ENCODE measurements around the gene DDI2.
A peak's percentile ranks its signal among the peaks of the same experiment; 100 is the strongest.

Gene DDI2

GRCh38 chr1:15620902-15621682, 3.8 kb downstream of the DDI2 start:
- TF ChIP-seq CTCF (conservative IDR thresholded peaks at IDR 0.05; ENCODE audit: low read depth, low read length) = no peak
- DNase-seq (ENCODE audit: low read depth) = no peak
- H3K4me3 ChIP-seq (ENCODE audit: low read depth, low read length) = no peak overlapping the region

DNA sequence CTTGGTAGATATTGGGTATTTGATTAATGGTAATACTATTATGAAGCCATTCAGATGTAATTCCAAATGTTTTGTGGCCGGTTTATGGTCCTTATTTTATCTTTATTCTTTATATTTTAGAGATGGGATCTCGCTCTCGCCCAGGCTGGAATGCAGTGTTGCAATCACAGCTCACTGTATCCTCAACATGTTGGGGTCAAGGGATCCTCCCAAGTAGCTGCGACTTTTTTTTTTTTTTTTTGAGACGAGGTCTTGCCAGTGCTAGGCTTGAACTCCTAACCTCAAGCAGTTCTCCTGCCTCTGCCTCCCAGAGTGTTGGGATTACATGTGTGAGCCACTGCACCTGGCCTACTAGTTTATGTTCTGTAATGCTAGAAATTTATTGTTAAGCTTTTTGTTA, 4.7 kb downstream of the DDI2 start:
- TF ChIP-seq CTCF (conservative IDR thresholded peaks at IDR 0.05; ENCODE audit: low read depth, low read length) = no peak
- peak; percentile 57 for DNase-seq (ENCODE audit: low read depth)

DNA sequence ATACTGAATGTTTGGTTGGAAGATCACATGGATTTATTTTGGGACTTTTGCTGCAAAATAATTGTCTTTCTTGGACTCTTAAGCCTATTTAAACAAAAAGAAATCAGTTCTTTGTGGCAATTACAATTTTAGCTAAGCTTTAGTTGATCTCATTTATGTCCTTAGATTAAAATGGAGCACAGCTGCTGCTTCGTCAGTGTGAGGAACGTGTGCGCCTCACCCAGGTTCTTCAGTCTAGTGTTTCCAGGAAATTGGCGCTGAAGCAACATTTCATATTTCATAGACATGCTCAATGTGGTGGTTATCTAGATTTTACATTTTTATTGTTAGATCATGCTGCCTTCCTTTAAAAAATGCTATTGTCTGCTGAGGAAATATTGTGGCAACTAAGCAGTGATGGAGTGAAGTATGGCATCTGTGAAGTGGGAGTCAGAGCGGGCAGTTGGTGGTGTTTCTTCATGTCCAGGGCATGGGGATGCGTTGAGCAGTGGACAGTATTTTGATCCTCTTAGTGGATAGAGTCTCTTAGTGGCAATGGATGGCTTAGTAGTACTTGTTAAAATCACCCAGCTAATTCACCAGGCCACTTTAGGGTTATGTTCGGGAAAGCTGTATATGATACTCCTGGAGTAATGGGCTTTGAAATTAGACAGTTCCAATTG, 5.6 kb downstream of the DDI2 start:
- no peak for TF ChIP-seq CTCF (conservative IDR thresholded peaks at IDR 0.05; ENCODE audit: low read depth, low read length)
- H3K4me3 ChIP-seq (ENCODE audit: low read depth, low read length) = no peak overlapping the region
- DNase-seq (ENCODE audit: low read depth) = no peak

More for the DNA sequence above, 4.7 kb downstream of the DDI2 start:
- H3K4me3 ChIP-seq (ENCODE audit: low read depth, low read length) = no peak overlapping the region

- no peak for DNase-seq (ENCODE audit: low read depth)
- TF ChIP-seq CTCF (conservative IDR thresholded peaks at IDR 0.05; ENCODE audit: low read depth, low read length) = no peak
Measured at GRCh38 chr1:15623435-15623834, 6.2 kb downstream of the DDI2 start.

DNA sequence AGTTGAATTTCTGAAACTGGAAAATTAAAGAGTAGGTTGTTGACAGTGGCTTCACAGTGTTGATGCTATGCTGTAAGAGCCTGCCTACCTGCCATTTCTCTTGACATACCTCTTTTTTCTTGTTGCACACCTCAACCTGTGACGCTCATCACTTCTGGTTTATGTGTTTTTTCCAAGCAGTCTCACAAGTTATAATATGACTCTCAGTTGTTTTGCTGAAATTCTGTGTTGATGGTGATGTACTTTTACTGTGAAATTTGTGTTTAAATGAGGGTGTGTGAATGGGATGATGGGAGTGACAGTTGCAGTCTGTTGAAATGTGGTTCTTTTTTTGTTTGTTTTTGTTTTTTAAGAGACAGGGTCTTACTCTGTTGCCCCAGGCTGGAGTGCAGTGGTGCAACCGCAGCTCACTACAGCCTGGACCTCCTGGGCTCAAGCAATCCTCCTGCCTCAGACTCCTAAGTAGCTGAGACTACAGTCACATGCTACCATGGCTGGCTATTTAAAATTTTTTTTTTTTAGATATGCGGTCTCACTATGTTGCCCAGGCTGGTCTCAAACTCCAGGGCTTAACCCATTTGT, 7.0 kb downstream of the DDI2 start:
- no peak overlapping the region for H3K4me3 ChIP-seq (ENCODE audit: low read depth, low read length)
- TF ChIP-seq CTCF (conservative IDR thresholded peaks at IDR 0.05; ENCODE audit: low read depth, low read length) = no peak
- no peak for DNase-seq (ENCODE audit: low read depth)

More at GRCh38 chr1:15623435-15623834, 6.2 kb downstream of the DDI2 start:
- H3K4me3 ChIP-seq (ENCODE audit: low read depth, low read length) = no peak overlapping the region

DNA sequence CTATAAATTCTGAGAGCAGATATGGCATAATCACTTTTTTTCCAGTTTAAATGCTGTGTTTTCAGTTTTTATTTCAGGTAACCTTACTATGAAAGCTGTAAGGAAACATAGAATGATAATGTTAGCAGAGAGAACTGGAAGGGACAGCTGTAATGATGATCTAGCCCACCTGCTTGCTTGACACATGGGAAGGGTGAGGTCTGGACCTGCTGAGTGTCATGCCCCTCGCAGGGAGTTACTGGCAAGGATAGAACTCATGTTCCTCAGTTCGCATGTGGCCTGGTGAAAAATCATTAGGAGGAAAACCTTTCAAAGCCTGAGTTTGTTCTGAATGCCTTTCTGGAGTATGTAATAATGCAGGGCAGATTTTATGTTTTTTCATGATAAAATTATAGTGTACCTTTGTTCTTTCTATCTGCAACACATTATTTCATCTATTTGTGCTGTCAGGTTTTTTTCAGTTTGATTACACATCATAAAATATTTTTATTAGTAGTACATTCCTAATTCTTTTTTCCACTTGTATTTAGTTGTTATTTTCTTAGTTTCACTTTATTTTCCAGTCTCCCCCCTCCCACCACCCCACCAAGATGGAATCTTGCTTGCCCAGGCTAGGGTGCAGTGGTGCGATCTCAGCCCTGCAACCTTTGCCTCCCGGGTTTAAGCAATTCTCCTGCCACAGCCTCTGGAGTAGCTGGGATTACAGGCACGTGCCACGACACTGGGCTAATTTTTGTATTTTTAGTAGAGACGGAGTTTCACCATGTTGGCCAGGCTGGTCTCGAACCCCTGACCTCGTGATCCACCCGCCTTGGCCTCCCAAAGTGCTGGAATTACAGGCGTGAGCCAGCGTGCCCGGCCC, 8.0 kb downstream of the DDI2 start:
- DNase-seq (ENCODE audit: low read depth) = peak; percentile 39
- TF ChIP-seq CTCF (conservative IDR thresholded peaks at IDR 0.05; ENCODE audit: low read depth, low read length) = no peak
- H3K4me3 ChIP-seq (ENCODE audit: low read depth, low read length) = no peak overlapping the region

Measured in choroid plexus epithelial cell (primary cell).